HG03565 (cell line): ENCODE measurements around the gene CPLANE1.
A peak's percentile ranks its signal among the peaks of the same experiment; 100 is the strongest.
"Not testable (repeated sequence)": the region's sequence is repeated elsewhere in the genome, so short reads cannot be mapped to it uniquely, and the experiment has no call there.

Experiments
- ATAC-seq: cut with Tn5 transposase; IDR thresholded peaks from one replicate; pipeline ENCODE4 v1.9.1; 2021; ENCODE audit warnings: mild to moderate bottlenecking, moderate library complexity; ENCODE audit not compliant: unreplicated experiment

Gene CPLANE1

DNA sequence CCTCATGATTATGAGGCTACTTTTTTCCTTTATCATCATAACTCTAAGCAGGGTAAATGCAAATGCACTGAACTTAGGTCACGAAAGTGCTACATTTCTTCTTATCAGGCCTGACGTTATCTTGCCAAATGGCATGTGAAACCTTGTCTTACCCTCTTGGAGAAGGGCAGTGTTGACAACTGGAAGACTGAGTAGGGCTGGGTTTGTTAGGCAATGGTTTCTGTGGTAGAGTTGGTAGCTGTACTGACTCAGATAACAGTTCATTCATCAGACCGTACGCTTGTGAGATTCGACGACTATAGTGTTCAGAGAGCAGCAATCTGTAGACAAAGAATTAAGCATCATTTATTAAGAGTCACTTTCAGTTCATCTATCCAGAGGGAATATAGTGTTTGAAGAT lies 127.7 kb downstream of the CPLANE1 start:
- no peak for ATAC-seq

DNA sequence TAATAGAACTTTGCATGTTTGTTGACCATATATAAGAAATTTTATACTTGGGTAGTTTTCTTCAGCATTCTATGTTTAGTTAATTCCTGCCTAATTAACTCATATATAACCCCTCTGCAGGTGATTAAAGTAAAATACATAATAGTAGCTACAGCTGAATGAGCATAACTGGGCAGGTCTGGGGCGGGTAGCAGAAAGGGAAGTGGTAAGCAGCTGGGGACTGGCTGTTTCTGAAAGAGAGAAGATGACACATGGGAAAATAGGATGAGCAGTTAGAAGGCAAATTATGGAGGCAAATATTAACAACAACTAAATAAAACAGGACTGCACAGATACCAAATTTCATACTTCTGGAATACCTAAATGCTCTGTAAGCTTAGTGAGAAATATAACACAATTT lies 128.1 kb downstream of the CPLANE1 start:
- ATAC-seq, result no peak

DNA sequence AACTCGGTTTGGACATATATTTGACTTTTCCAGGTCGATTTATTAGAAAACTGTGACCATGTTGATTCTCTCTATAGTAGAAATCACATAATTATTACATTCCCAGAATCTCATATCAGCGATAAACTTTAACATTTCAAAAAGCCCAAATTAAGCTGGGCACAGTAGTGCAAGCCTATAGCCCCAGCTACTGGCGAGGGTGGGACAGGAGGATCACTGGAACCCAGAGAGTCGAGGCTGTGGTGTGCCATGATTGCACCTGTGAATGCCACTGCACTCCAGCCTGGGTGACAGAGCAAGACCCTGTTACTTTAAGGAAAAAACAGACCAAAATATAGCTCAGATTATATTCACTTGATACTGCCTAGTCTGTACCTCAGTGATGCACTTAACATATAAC lies 128.9 kb downstream of the CPLANE1 start:
- no peak for ATAC-seq

DNA sequence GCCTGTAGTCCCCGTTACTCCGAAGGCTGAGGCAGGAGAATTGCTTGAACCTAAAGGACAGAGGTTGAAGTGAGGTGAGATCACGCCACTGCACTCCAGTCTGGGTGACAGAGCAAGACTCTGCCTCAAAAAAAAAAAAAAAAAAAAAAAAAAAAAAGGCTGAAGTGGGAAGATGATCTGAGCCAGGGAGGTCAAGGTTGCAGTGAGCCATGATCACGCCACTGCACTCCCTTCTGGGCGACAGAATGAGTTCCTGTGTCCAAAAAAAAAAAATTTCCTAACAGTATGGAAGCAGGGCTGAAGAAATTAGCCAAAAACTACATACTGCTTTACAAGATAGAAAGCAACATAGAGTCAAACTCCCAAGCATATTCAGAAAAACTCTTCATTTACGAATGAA lies 132.8 kb downstream of the CPLANE1 start:
- ATAC-seq, result no peak

DNA sequence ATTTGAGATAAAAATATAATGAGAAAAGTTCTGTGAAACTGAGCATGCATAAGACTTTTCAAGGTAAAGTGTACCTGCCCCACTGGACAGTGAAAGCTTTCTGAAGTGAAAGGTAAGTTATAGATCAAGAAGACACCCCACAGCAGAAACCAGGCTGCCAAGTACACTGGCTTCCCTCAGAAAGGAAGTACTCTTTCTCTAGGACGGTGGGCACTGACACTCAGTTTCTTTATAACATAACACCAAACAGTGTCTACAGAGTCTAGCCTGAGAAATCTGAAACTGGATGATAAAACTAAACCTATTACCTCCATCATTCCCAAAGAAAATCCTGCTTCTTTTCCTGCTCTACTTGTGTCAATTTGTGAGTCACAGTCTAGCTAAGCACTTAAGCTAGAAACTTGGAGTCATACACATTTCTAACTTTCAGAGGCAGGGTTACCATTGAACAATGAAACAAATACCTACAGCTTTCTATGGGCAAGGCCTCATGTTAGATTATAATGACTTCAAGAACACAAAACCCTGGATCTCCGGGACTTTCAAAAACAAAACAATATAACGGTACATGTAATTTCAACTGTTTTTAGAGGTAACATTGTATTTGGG lies 136.7 kb downstream of the CPLANE1 start:
- ATAC-seq, result no peak

DNA sequence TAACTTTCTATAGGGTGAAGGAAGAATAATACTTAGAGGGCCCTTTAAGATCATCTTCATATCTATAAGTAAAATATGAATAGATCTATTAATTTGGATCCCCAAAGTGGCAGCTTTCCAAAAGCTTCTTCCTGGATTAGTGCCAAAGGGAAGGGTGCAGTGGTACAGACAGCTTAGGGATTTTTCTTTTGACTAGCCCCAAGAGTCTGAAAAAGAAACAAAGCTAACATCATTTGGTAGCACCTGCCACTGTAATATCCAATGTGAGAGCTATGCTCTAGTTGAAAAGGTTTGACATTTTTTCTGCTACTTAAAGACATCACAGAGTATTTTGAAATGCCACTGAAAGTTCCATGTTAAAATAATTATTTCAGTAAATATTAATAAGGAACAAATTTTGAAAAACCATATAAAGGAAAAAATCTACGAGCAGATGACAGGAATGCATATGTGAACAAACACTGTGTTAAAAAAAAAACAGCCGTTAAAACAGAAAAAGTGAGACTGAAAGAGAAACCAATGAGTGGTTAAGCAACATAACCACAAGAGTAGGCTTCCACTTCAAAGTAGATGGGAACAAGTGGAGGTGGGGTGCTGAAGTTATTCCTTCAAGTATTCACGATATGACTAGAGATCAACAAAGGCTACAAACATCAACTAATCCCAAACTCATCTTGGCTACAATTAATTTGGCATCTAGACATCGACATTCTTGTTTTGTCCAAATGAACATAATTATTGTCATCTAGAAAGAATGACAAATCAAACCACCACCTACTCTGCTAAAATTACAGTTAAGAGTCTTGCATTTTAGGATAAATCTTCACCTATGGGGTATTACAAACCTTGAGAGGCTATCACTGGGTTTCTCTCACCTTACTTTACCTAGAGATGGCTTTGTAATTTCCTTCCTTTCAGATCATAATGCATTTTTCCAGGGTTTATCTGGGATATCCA lies 137.5 kb downstream of the CPLANE1 start:
- ATAC-seq, result peak; percentile 93

DNA sequence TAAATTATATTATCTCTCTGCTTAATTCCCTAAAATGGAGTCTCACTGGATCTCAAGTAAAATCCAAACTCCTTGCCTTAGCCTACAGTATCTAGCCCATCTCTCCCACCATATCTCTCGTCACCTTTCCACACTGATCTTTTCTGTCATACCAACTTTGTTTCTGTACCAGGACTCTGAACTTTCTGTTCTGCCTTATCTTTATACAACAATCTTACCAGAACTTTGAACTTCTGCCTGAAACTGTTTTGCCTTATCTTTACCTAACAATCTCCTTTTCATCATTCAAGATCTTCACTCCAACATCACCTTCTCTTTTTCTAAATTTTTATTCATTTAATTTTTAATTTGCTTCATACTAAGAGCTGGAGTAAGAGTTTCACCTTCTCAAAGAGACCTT lies 139.0 kb downstream of the CPLANE1 start:
- no peak for ATAC-seq

DNA sequence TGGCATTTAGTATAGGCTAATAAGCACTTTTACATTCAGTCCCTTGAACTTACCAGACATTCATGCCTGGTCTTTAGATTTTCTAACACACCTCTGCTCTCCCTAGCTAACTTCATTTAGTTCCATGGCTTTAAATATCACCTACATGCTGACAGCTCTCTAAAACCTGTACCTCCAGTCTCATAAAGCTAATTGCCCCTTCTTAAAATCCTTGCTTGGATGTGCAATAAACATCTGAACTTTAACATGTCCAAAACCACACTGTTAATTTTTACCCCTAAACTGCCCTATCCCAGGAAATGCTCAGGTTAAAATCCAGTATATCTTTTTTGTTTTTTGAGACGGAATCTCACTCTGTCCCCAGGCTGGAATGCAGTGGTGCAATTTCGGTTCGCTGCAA lies 139.8 kb downstream of the CPLANE1 start:
- no peak for ATAC-seq

DNA sequence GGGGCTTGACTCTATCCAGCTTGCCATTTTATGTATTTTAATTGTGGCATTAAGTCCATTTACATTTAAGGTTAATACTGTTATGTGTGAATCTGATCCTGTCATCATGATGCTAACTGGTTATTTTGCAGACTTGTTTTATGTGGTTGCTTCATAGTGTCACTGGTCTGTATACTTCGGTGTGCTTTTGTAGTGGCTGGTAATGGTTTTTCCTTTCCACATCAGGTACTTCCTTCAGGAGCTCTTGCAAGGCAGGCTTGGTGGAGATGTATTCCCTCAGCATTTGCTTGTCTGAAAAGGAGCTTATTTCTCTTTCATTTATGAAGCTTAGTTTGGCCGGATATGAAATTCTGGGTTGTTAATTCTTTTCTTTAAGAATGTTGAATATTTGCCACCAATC lies 145.9 kb downstream of the CPLANE1 start:
- no peak for ATAC-seq

DNA sequence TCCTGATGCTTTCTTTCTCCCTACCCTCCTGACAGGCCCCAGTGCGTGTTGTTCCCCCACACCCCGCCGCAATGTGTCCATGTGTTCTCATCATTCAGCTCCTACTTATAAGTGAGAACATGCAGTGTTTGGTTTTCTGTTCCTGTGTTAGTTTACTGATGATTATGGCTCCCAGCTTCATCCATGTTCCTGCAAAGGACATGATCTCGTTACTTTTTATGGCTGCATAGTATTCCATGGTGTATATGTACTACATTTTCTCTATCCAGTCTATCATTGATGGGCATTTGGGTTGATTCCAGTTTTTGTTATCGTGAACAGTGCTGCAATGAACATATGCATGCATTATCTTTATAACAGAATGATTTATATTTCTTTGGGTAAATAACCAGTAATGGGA lies 149.9 kb downstream of the CPLANE1 start:
- not testable (repeated sequence) for ATAC-seq

DNA sequence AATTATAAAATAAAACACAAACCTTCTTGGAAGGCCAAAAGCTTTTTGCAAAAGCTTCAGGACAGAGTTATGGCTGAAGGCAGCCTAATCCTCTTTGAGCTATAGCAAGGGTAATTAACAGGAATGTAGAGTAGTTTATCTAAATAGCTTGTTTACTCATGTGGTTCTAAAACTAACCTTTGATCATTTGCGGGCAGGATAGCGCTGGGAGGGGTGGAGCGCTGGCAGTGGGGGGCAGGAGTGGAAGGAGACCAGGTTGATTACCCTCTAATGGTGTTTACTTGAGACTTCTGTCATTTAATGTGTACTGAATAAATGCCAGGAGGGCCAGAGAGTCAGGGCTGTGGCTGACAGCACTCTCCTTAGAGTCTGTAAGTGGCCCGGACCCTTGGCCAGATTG lies 155.4 kb downstream of the CPLANE1 start:
- ATAC-seq, result not testable (repeated sequence)

DNA sequence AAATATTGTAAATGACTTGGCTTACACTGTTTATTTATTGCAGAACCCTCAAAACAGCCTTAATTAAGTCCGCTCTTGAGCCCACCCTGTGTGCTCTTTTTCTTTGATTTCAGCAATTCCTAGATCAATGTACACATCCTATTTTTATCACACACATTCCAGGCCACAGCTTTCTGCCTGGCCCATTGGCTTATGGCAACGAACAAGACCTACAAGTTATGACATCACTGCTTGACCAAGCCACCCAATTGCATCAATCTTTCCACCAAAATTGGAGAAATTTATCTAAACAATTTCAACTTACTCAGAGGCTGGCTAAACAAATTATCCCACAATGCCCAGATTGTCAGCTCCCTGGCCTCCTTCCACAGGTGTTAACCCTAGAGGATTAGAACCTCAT lies 158.4 kb downstream of the CPLANE1 start:
- no peak for ATAC-seq

DNA sequence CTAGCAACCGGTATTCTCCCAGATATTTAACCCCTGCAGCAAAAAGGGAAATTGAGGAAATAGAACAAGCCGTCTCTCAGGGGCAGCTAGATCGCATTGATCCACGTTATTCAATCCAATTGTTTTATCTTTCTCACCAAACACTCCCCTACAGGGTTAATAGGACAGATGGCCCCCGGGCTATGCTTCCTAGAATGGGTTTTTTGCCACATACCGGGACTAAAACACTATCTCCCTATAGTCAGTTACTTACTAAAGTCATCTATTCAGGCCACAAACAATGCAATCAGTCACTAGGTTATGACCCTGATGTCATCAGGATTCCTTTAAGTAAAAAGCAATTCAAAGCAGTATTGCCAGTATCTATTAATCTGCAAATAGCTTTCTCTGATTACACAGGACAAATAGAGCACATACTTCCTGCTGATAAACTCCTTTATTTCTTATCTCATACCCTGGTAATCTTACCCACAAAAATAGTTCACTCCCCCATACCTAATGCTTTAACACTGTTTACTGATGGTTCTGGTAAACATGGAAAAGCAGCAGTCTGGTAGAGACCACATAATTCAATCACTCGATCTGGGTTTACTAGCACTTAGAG lies 159.0 kb downstream of the CPLANE1 start:
- no peak for ATAC-seq

DNA sequence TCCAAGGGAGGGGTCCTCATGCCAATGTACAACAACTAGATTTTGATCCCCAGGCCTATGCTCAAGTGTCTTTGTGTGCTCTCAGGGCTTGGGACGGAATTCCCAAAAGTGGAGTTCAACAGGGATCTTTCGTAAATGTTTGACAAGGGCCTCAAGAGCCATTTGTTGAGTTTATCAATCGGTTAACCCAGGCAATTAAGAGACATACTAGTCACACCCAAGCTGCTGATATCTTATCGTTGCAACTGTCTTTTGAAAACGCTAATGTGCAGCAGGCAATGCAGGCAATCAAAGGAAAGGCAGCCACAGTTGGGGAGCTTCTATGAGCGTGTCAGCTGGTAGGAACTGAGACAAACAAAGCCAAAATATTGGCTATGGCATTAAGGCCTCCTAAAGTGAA lies 161.2 kb downstream of the CPLANE1 start:
- no peak for ATAC-seq

DNA sequence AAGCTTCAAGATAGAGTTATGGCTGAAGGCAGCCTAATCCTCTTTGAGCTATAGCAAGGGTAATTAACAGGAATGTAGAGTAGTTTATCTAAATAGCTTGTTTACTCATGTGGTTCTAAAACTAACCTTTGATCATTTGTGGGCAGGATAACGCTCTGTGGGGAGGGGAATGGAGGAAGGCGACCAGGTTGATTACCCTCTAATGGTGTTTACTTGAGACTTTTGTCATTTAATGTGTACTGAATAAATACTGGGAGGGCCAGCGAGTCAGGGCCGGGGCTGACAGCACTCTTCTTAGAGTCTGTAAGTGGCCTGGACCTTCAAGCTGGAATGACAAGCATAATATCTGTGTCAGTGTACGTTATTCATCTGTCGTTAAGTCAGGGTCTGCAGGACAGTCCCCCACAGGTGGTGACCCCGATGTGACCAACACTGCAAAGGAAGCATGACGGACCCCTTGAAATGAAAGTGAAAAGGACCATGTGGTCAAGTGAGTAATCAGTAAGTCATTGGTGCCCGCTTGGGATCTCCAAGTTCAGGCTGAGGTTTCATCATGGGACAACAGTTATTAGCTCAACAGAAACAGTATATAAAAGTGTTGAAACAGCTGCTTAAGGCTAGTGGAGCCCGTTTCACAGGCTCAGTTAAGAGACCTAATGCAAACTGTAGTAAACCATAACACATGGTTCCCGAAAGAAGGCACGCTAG lies 162.6 kb downstream of the CPLANE1 start:
- ATAC-seq, result no peak

DNA sequence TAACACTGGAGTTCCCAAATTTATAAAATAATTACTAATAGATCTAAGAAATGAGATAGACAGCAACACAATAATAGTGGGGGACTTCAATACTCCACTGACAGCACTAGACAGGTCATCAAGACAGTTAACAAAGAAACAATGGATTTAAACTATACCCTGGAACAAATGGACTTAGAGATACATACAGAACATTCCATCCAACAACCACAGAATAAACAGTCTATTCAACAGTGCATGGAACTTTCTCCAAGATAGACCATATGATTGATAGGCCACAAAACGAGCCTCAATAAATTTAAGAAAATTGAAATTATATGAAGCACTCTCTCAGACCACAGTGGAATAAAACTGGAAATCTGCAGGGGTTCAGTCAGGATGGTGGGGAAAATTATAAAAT lies 163.2 kb downstream of the CPLANE1 start:
- not testable (repeated sequence) for ATAC-seq

DNA sequence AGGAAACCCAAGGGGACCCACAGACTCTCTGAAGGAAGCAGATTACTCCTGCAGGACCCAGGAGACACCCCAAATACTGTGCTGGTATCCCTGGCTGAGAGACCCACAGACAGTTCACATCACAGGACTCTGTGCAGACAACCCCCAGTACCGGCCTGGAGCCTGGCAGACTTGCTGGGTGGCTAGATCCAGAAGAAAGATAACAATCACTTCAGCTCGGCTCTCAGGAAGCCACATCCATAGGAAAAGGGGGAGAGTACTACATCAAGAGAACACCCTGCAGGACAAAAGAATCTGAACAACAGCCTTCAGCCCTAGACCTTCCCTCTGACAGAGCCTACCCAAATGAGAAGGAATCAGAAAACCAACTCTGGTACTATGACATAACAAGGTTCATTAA lies 166.2 kb downstream of the CPLANE1 start:
- not testable (repeated sequence) for ATAC-seq

DNA sequence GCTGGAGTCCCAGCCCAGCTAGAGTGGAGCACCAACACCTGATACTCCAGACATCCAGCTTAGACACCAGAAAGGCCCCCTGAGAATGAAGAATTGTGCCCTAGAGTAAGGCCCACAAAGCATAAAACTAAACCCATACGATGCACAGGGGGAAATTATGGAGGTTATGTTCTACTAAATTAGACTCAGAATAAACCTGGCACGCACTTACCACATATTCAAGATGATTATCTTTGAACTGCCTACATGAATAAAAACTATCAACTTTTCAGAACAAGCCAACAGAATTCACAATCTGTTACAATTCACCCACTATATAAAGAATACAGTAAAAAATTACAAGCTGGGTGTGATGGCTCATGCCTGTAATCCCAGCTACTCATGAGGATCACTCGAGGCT lies 168.5 kb downstream of the CPLANE1 start:
- no peak for ATAC-seq

DNA sequence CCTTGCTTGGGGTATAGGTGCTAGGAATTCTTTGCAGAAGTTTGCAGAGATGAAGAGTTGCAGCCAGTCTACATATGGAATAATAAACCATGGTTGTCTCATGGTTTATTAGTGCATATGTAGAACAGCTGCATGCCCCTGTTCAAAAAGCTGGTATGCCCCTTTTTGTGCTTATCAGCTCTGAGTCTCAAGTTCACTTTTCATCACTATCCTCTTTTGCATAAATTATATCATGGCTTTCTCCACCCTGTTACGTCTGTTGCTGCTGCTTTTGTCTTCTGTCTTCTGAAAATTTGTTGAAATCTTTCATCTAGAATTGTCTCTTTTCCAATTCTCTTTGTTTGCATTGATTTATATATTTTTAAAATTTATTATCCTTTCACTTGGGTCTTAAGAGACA lies 172.0 kb downstream of the CPLANE1 start:
- no peak for ATAC-seq

DNA sequence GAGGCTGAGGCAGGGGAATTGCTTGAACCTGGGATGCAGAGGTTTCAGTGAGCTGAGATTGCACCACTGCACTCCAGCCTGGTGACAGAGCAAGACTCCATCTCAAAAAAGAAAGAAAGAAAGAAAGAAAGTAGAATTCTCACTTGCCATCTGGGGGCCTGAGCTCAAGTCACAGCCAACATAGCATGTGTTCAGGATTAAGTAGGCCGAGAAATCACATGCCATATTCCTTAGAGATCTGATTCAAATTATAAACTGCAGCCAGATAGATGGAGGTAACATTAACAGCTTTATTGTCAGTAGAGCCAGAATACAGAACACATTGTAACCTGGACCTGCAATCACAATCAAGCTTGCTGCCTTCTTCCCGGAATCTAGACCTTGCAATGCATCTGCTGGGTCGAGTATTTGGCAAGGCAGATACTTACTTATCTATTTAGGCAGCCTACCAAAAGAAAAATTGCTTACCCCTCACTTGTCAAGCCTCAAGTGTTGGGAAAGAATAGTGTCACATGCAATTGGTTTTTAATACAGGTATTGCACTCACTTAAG lies 173.7 kb downstream of the CPLANE1 start:
- ATAC-seq, result no peak
